Measurements from ENCODE around the gene DCST1.

- TF ChIP-seq CTCF (IDR thresholded peaks at IDR 0.05) (no peak), EZH2 (IDR thresholded peaks at IDR 0.05; ENCODE audit: borderline replicate concordance, insufficient read depth, low read depth, low read length, poor library complexity, severe bottlenecking) (no peak)
These were observed 39.4 kb upstream of the DCST1 start for GRCh38 chr1:154994269-154994587.

Data from B cell (primary cell).